ENCODE data around the gene ADAM8.

Gene ADAM8

DNA sequence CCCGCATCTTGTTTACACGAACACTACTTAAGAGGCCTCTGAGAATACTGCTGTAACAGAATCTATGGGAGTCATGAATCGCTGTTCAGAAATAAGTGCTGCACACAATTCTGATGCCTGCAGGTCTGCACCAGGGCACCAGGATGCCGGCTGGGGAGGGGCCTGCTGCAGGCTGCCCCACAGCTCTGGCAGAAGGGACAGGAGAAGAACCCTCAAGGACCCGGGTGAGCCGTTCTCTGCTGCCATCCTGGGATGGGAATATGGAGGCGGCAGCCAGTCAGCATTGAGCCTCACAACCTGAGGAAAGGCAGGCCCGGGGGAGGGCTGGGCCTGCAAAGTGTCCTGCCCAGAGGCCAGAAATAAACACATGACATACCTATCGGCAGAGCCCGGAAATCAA lies 20.8 kb upstream of the ADAM8 start:
- Histone ChIP-seq H3K36me3 (ENCODE audit: control insufficient read depth, insufficient read depth, low read length) (peaks cover 51% of the 10 kb centered on the region), H3K27ac (ENCODE audit: low read length) (no peak overlapping the region), H3K4me3 (ENCODE audit: low read length) (no peak overlapping the region), H3K4me1 (ENCODE audit: control insufficient read depth, insufficient read depth, low read length) (no peaks in the 10 kb centered on the region), H3K27me3 (ENCODE audit: control insufficient read depth, insufficient read depth, low read length) (no peaks in the 10 kb centered on the region), H3K9me3 (ENCODE audit: control insufficient read depth, insufficient read depth, low read length) (no peaks in the 10 kb centered on the region)
- DNase-seq (ENCODE audit: low read depth, low spot score): no peak
- WGBS (ENCODE audit: insufficient coverage, insufficient read length): no CpG with 5 or more reads among the region's 10 CpGs

DNA sequence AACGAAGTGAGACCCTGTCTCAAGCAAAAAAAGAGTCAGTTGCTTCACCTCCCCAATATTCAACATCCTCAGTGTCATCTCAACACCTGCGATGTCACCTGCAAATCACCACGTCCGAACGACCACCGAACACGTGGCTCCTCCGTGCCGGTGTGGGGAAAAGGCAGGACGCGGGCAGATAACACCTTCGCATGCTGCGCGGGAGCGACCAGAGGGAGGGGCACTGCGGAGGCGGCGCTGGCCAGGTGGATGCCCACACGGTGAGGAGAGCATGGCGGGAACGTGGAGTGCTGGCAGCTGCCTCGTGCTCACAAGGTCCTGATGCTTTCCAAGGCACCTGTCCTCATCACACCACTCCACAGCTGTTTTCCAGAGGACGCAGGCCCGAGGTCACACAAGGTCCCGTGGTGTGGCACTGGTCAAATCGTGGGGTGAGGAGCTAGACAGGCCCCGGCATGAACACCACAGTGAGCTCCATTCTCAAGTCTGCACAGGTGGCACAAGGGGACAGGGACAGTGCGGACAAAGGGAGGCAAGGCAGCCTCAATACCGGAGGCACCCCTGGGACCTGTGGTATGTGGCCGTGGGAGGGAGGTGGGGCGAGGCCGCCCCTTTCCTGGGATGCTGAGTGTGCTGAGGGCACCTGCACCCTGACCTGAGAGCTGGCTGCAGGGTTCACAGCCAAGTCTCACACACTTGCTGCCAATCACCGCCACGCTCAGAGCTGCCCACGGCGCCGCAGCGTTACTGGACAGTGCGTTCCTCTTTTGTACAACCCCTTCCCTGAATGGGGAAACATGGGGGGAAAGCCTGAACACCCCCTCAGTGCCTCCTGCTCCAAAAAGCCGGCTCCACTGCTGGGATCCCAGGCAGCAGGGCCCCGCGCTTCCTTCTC lies 19.0 kb upstream of the ADAM8 start:
- Histone ChIP-seq H3K9me3 (ENCODE audit: control insufficient read depth, insufficient read depth, low read length) (no peaks in the 10 kb centered on the region), H3K27ac (ENCODE audit: low read length) (no peak overlapping the region), H3K27me3 (ENCODE audit: control insufficient read depth, insufficient read depth, low read length) (no peaks in the 10 kb centered on the region), H3K36me3 (ENCODE audit: control insufficient read depth, insufficient read depth, low read length) (peaks cover 50% of the 10 kb centered on the region), H3K4me1 (ENCODE audit: control insufficient read depth, insufficient read depth, low read length) (no peaks in the 10 kb centered on the region), H3K4me3 (ENCODE audit: low read length) (no peak overlapping the region)
- WGBS (ENCODE audit: insufficient coverage, insufficient read length): no CpG with 5 or more reads among the region's 42 CpGs
- no peak for DNase-seq (ENCODE audit: low read depth, low spot score)

DNA sequence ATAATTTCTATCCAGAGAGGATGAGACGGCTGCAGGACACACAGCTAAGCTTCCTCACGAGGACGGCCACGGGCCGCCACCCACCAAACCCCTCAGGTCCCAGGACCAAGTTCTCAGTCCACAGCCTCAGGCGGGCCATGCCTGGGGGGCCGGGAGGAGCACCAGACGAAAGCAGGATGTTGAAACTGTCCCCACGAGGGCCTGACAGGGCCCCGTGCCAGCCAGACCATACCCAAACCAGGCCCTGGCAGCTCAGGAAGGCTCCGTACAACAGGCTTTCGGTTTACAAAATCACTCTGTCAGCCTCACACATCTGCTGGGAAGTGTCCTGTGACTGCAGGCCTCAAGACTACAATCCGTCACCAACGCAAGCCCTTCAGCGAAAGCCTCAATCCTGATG lies 17.5 kb upstream of the ADAM8 start:
- Histone ChIP-seq H3K4me1 (ENCODE audit: control insufficient read depth, insufficient read depth, low read length) (no peaks in the 10 kb centered on the region), H3K36me3 (ENCODE audit: control insufficient read depth, insufficient read depth, low read length) (peaks cover 50% of the 10 kb centered on the region), H3K4me3 (ENCODE audit: low read length) (no peak overlapping the region), H3K27me3 (ENCODE audit: control insufficient read depth, insufficient read depth, low read length) (no peaks in the 10 kb centered on the region), H3K27ac (ENCODE audit: low read length) (no peak overlapping the region), H3K9me3 (ENCODE audit: control insufficient read depth, insufficient read depth, low read length) (no peaks in the 10 kb centered on the region)
- no peak for DNase-seq (ENCODE audit: low read depth, low spot score)
- WGBS (ENCODE audit: insufficient coverage, insufficient read length): no CpG with 5 or more reads among the region's 15 CpGs

DNA sequence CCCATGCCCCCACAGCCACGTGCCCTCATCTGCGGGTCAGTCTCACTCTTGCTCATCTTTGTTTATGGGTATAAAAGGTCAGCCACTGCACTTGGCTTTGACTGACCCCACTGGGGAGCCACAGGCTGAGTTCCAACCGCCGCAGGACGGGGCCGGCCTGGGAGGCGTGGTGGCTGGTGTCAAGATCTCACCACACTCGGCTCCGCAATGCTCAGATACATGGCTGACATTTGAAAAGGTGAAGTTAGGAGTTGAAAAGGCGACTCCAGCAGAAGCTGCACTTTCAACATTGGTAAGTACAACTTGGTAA lies 17.1 kb upstream of the ADAM8 start:
- Histone ChIP-seq H3K27me3 (ENCODE audit: control insufficient read depth, insufficient read depth, low read length) (no peaks in the 10 kb centered on the region), H3K4me3 (ENCODE audit: low read length) (no peak overlapping the region), H3K27ac (ENCODE audit: low read length) (no peak overlapping the region), H3K9me3 (ENCODE audit: control insufficient read depth, insufficient read depth, low read length) (no peaks in the 10 kb centered on the region), H3K36me3 (ENCODE audit: control insufficient read depth, insufficient read depth, low read length) (peaks cover 51% of the 10 kb centered on the region), H3K4me1 (ENCODE audit: control insufficient read depth, insufficient read depth, low read length) (no peaks in the 10 kb centered on the region)
- WGBS (ENCODE audit: insufficient coverage, insufficient read length): no CpG with 5 or more reads among the region's 10 CpGs
- DNase-seq (ENCODE audit: low read depth, low spot score): no peak

DNA sequence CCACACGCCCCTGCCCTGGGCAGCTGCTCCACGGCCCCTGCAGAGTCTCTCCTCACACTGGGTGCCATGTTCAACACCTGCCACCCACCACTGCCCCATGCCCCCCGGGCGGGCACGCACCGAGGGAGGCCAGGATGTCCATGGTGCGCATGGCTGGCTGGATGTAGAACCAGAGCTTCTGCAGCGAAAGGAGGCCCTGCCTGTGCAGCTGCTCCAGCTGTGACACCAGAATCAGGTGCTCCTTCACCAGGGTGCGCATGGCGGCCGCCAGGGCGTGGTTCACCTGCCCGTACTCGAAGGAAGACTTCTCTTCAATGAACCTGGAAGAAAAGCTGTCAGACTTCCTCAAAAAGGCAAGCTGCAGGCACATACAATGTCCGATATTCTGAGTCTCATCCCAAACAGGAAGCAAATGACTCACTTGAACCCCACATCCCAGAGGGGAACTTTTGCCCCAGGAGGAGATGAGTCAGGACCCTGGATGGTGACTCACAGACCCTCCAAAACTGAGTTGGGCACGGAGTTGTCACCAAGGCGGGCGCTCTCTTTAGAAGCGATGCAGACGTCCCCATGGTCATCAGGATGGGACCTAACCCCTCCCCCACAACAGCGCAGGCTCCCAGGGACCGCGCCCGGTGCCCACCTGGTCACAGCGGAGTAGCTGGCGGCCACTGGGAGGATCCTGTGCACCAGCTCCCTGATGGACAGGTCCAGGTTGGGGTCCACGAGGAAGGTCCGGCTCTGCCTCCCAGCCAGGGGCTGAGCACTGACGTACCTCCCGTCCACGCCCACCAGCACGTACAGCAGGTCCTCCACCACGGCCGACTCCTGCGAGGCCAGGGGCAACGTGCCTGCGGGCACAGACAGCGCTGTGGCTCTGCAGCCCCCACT lies 16.5 kb upstream of the ADAM8 start:
- no peak for DNase-seq (ENCODE audit: low read depth, low spot score)
- H3K27ac ChIP-seq (ENCODE audit: low read length): no peak overlapping the region
- H3K9me3 ChIP-seq (ENCODE audit: control insufficient read depth, insufficient read depth, low read length): no peaks in the 10 kb centered on the region
- peaks cover 51% of the 10 kb centered on the region for H3K36me3 ChIP-seq (ENCODE audit: control insufficient read depth, insufficient read depth, low read length)
- H3K4me1 ChIP-seq (ENCODE audit: control insufficient read depth, insufficient read depth, low read length): no peaks in the 10 kb centered on the region
- H3K27me3 ChIP-seq (ENCODE audit: control insufficient read depth, insufficient read depth, low read length): no peaks in the 10 kb centered on the region
- no CpG with 5 or more reads among the region's 38 CpGs for WGBS (ENCODE audit: insufficient coverage, insufficient read length)
- no peak overlapping the region for H3K4me3 ChIP-seq (ENCODE audit: low read length)

DNA sequence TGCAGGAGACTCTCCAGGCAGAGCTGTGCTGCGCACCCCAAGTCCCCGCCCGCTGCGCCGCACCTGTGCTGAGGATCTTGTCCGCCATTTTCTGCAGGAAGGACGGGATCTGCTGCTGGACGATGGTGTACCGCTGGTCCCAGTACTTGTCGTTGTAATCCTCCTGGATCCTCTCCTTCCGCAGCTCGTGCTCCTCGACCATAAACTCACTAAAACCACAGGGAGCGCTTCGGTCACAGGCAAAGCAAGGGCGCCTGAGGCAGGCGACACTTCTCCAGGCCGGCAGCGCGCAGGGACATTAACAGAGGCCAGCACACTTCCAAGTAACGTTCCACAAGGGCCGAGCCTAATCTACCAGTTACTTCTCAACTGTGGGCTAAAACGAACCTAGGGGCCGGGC lies 13.1 kb upstream of the ADAM8 start:
- no CpG with 5 or more reads among the region's 24 CpGs for WGBS (ENCODE audit: insufficient coverage, insufficient read length)
- Histone ChIP-seq H3K4me1 (ENCODE audit: control insufficient read depth, insufficient read depth, low read length) (no peaks in the 10 kb centered on the region), H3K27ac (ENCODE audit: low read length) (no peak overlapping the region), H3K27me3 (ENCODE audit: control insufficient read depth, insufficient read depth, low read length) (no peaks in the 10 kb centered on the region), H3K36me3 (ENCODE audit: control insufficient read depth, insufficient read depth, low read length) (peaks cover 47% of the 10 kb centered on the region), H3K9me3 (ENCODE audit: control insufficient read depth, insufficient read depth, low read length) (no peaks in the 10 kb centered on the region), H3K4me3 (ENCODE audit: low read length) (no peak overlapping the region)
- DNase-seq (ENCODE audit: low read depth, low spot score): no peak

DNA sequence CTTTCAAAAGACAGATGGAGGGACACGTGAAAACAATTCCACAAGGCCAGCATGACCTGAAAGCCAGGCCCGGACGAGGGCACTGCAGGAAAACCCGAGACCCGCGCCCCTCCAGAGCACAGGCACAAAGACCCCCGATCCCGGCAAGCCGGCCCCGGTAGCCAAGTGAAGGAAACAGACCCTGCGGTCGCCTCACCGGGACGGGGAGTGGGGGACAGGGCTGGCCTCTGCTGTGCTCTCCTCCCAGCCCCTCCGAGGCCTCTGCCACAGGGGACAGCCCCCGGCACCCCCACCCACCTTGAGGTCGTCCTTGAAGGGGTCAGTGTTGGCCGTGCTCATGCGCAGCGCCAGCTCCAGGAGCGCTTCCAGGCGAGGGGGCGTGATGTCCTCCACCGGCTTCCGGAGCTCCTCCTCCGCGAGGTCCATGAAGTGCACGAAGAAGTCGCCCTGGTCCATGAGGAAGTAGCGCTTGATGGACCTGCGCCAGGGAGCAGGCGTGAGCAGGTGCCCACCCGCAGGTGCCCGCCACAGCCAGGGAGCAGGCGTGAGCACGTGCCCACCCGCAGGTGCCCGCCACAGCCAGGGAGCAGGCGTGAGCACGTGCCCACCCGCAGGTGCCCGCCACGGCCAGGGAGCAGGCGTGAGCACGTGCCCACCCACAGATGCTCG lies 11.3 kb upstream of the ADAM8 start:
- Histone ChIP-seq H3K36me3 (ENCODE audit: control insufficient read depth, insufficient read depth, low read length) (peaks cover 49% of the 10 kb centered on the region), H3K9me3 (ENCODE audit: control insufficient read depth, insufficient read depth, low read length) (no peaks in the 10 kb centered on the region), H3K27me3 (ENCODE audit: control insufficient read depth, insufficient read depth, low read length) (no peaks in the 10 kb centered on the region), H3K4me1 (ENCODE audit: control insufficient read depth, insufficient read depth, low read length) (no peaks in the 10 kb centered on the region), H3K4me3 (ENCODE audit: low read length) (no peak overlapping the region; the same call in 1 of the 2 replicates), H3K27ac (ENCODE audit: low read length) (no peak overlapping the region)
- WGBS (ENCODE audit: insufficient coverage, insufficient read length): no CpG with 5 or more reads among the region's 46 CpGs
- DNase-seq (ENCODE audit: low read depth, low spot score): no peak

DNA sequence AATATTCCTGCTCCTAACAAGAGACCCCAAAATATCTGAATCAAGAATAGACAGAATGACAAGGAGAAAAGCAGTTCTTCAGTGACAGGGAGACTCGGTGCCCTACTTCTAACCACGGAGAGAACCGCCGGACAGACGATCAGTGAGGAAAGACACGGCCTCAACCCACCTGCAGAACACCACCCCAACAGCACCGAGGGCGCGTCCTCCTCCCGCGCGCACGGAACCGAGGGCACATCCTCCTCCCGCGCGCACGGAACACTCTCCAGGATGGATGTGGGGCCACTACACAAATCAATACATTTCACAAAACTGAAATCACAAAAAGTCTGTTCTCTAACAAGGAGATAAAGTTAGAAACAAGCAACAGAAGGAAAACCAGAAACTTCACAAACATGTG lies 9.7 kb upstream of the ADAM8 start:
- Histone ChIP-seq H3K4me1 (ENCODE audit: control insufficient read depth, insufficient read depth, low read length) (no peaks in the 10 kb centered on the region), H3K36me3 (ENCODE audit: control insufficient read depth, insufficient read depth, low read length) (peaks cover 49% of the 10 kb centered on the region), H3K27ac (ENCODE audit: low read length) (no peak overlapping the region), H3K27me3 (ENCODE audit: control insufficient read depth, insufficient read depth, low read length) (no peaks in the 10 kb centered on the region), H3K4me3 (ENCODE audit: low read length) (no peak overlapping the region), H3K9me3 (ENCODE audit: control insufficient read depth, insufficient read depth, low read length) (no peaks in the 10 kb centered on the region)
- no peak for DNase-seq (ENCODE audit: low read depth, low spot score)
- WGBS (ENCODE audit: insufficient coverage, insufficient read length): no CpG with 5 or more reads among the region's 18 CpGs

DNA sequence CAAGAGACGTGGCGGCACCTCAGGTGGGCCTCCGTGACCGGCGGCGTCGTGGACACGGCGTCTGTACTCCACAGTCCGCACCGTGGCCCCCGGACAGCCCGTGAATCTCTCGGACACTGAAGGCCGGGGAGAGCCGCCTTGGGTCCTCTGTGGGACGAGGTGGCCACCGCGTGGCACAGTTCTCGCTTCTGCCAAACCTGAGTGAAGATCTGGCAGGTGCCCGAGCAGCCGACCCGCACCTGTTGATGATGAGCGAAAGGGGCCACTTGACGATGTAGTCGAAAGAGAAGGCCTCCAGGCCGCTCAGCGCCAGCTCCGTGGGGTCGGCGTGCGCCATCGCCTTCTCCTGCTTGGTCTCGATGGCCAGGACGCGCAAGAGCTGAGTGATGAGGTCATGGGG lies 8.5 kb upstream of the ADAM8 start:
- H3K4me1 ChIP-seq (ENCODE audit: control insufficient read depth, insufficient read depth, low read length): no peaks in the 10 kb centered on the region
- H3K36me3 ChIP-seq (ENCODE audit: control insufficient read depth, insufficient read depth, low read length): peaks cover 53% of the 10 kb centered on the region
- H3K4me3 ChIP-seq (ENCODE audit: low read length): no peak overlapping the region
- H3K27ac ChIP-seq (ENCODE audit: low read length): no peak overlapping the region
- no CpG with 5 or more reads among the region's 36 CpGs for WGBS (ENCODE audit: insufficient coverage, insufficient read length)
- H3K9me3 ChIP-seq (ENCODE audit: control insufficient read depth, insufficient read depth, low read length): no peaks in the 10 kb centered on the region
- H3K27me3 ChIP-seq (ENCODE audit: control insufficient read depth, insufficient read depth, low read length): no peaks in the 10 kb centered on the region
- no peak for DNase-seq (ENCODE audit: low read depth, low spot score)

DNA sequence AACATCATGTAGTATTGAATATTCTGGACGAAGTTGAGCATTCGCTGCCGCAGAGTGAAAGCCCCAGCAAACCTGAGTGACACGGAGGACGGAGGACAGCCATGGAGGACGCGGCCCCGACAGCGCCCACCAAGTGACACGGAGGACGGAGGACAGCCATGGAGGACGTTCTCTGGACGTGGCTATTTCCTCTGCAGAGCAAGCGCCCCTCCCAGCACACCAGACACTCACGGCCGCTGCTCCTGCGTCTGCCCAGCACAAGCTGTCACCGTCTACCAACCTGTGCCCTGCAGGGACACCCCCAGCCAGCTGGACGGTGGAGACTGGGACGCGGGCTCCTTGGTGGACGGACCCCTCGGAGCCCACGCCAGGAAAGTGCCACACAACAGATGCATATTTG lies 7.3 kb upstream of the ADAM8 start:
- Histone ChIP-seq H3K4me1 (ENCODE audit: control insufficient read depth, insufficient read depth, low read length) (no peaks in the 10 kb centered on the region), H3K4me3 (ENCODE audit: low read length) (no peak overlapping the region), H3K36me3 (ENCODE audit: control insufficient read depth, insufficient read depth, low read length) (peaks cover 44% of the 10 kb centered on the region), H3K27me3 (ENCODE audit: control insufficient read depth, insufficient read depth, low read length) (no peaks in the 10 kb centered on the region), H3K9me3 (ENCODE audit: control insufficient read depth, insufficient read depth, low read length) (no peaks in the 10 kb centered on the region), H3K27ac (ENCODE audit: low read length) (no peak overlapping the region)
- no CpG with 5 or more reads among the region's 24 CpGs for WGBS (ENCODE audit: insufficient coverage, insufficient read length)
- no peak for DNase-seq (ENCODE audit: low read depth, low spot score)

Measured in iPS DF 6.9 (cell line).